WI38 (cell line): Measurements from ENCODE around the gene MED16.
A peak's percentile ranks its signal among the peaks of the same experiment; 100 is the strongest.

Experiments
- H3K4me3 ChIP-seq: 2 replicates; pipeline ENCODE4 v1.5.1; 2011; ENCODE audit warnings: low read depth, mild to moderate bottlenecking, control low read depth, low read length
- TF ChIP-seq, protein P1 (sequence below): IDR thresholded peaks from 2 replicates; pipeline ENCODE4 v1.5.1; 2012; ENCODE audit warnings: low read depth, mild to moderate bottlenecking, control low read depth, low read length

Gene MED16

DNA sequence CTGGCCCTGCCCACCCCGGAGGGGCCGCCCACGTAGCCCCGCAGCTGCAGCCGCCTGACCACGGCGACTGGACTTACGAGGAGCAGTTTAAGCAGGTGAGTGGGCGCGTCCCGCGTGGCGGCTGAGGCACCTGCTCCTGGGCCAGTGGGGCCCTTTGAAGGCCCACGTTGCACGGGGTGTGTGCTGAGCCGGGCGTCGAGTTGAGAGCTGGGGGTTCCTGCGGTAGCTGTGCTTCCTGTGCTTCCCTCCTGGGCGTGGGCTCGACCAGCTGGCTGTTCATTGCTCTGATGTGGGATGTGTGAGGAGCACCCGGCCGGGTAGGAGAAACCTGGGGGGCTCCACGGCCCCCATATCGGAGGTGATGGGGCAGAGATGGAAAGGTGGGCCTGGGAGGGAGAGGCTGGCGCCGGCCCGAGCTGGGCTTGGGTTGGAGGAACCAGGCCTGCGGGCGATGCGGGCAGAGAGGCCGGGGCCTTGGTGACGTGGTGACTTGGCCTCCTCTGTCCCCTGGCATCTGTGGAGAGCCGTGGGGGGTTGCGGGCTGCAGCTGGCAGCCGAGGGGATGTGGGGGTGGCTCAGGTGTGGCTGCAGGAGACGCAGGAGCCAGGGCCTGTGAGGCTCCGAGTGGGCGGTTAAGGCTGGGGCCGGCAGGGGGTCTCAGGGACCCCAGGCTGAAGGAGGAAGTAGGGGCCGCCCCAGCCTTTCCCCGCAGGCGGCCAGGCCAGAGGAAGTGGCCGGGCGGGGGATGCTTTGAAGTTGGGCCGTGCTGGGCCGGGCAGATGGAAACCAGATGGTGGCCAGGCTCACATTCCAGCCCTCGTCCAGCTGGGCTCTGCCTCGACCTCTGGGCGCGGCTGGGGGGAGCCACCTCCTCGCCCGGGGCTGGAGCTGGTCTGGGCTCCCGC lies 39.9 kb upstream of the MED16 start:
- TF ChIP-seq, protein P1, sequence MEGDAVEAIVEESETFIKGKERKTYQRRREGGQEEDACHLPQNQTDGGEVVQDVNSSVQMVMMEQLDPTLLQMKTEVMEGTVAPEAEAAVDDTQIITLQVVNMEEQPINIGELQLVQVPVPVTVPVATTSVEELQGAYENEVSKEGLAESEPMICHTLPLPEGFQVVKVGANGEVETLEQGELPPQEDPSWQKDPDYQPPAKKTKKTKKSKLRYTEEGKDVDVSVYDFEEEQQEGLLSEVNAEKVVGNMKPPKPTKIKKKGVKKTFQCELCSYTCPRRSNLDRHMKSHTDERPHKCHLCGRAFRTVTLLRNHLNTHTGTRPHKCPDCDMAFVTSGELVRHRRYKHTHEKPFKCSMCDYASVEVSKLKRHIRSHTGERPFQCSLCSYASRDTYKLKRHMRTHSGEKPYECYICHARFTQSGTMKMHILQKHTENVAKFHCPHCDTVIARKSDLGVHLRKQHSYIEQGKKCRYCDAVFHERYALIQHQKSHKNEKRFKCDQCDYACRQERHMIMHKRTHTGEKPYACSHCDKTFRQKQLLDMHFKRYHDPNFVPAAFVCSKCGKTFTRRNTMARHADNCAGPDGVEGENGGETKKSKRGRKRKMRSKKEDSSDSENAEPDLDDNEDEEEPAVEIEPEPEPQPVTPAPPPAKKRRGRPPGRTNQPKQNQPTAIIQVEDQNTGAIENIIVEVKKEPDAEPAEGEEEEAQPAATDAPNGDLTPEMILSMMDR, result no peak
- peak overlapping the region; percentile 43 for H3K4me3 ChIP-seq

DNA sequence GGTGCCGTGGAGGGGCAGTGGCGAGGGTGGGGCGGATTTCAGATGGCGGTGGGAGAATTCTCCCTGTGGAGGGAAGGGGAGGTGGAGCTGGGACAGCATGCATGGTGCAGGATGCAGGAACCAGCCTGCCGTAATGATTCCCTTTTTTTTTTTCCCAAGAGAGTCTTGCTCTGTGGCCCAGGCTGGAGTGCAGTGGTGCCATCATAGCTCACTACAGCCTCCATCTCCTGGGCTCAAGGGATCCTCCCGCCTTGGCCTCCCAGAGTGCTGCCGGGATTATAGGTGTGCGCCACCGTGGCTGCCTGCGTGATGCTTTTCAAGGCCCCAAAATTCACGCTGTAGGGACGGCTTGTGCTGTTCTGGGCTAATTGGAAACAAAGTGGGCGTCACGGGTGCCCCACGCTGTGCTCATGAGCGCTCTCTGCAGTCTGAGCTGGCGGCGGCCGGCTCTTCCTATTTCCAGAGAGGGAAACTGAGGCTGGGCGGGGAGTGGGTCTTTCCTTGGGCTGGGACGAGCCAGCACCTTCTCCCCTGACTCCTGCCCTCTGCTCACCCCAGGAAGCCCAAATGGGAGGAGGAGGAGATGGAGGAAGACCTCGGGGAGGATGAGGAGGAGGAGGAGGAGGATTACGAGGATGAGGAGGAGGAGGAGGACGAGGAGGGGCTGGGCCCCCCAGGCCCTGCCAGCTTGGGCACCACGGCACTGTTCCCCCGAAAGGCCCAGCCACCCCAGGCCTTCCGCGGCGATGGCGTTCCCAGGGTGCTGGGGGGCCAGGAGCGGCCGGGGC lies 39.1 kb upstream of the MED16 start:
- TF ChIP-seq, protein P1, result no peak
- peak overlapping the region; percentile 43; the same call in 1 of the 2 replicates for H3K4me3 ChIP-seq

DNA sequence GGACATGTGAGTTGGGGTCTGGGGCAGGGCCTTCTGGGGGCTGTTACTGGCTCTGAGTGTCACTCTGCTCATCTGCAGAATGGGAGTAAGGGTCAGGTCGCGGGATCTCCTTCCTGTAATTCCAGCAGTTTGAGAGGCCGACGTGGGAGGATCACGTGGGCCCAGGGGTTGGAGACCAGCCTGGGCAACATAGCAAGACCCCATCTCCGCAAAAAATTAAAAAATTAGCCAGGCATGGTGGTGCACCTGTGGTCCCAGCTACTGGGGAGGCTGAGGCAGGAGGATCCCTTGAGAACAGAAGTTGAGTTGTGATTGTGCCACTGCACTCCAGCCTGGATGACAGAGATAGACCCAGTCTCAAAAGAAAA lies 36.9 kb upstream of the MED16 start:
- TF ChIP-seq, protein P1, result no peak
- H3K4me3 ChIP-seq, result no peak overlapping the region

DNA sequence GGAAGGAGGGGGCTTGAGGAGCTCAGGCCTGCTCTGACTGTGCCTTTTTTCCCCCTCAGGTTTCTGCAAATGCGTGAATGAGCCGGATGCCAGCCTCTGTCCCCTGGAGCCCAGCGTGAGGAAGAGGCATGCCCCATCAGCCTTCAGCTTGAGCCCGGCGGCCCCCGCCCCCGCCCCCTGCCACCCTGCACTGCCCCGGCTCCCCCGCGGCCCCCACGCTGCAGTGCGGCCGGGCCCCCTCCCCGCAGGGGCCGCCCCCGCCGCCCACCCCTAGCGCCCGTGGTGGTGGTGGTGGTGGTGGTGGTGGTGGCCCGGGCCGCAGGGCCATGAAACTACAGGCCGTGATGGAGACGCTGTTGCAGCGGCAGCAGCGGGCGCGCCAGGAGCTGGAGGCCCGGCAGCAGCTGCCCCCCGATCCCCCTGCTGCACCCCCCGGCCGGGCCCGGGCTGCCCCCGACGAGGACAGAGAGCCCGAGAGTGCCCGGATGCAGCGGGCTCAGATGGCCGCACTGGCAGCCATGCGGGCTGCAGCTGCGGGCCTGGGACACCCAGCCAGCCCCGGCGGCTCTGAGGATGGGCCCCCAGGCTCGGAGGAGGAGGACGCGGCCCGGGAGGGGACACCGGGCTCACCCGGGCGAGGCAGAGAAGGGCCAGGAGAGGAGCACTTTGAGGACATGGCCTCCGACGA lies 36.4 kb upstream of the MED16 start:
- TF ChIP-seq, protein P1, result no peak
- H3K4me3 ChIP-seq, result no peak overlapping the region

DNA sequence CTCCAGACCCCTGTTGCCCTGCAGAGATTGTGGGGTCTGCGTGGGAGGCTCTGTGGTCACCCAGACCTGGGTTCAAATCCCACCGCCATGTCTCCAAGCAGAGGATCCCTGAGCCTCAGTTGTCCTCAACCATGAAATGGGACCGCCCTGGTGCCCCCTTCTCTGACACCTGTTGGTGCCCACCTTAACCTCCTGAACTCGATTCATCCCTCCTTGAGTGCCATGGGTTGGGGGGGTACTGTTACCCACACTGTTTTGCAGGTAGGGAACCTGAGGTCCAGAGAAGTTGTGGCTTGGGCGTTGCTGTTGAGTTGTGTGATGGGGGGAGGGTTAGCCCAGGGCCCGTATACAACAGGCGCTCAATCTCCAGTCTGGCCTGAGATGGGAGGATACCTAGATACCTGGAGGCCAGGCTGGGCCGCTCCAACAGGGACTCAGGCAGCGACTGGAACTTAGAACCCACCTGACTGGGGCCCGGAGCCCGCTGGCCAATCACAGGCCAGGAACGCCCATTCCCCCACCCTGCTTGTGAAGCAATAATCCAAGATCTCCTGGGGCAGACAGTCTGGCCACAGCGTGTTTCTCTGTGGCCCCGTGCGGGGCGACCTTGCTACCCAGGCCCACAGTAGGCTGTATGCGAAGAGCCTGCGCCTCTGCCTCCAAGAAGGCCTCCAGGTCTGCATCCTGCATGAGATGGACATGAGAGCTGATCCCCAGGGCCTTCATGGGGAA lies 35.6 kb upstream of the MED16 start:
- no peak overlapping the region for H3K4me3 ChIP-seq
- TF ChIP-seq, protein P1, result no peak

DNA sequence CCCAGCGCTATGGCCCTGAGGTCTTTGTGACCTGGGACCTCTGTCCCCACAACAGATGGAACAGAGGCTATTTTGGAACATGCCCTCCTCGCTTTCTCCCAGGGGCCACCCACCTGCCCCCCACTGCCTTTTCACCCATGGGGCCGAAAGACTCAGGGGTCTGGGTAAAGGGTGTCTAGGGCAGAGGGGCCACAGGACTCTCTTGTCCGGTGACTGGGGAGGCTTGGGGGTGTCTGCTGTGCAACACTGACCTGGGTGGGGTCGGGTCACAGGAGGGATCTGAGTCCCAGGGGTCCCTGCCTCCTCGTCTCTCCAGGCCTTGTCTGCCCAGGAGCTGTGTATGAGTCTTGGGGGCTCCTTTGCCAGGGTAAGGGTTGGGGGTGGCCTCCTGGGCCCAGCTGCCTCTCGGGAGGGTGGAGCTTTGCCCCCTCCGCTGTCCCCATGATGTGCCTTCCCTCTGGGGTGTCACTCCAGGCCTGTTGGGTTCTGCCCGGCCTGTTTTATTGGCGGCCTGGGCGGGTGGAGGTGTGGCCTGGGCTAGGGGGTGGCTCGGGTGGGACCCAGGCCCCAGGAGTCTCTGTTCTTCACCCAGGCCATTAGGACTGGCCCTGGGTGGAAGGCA lies 34.9 kb upstream of the MED16 start:
- H3K4me3 ChIP-seq, result peak overlapping the region; percentile 88
- TF ChIP-seq, protein P1, result no peak
